AG09319 (cell line): ENCODE results near the gene JMY.

ENCODE experiments used
- DNase-seq: peaks from one replicate; pipeline ENCODE4 v3.0.0-alpha.2; 2010; ENCODE audit warnings: low read depth; ENCODE audit errors: extremely low read depth
- TF ChIP-seq, protein P1 (sequence below): IDR thresholded peaks from 2 replicates; pipeline ENCODE4 v1.5.1; 2011; ENCODE audit warnings: low read depth, mild to moderate bottlenecking, inconsistent platforms, low read length, moderate library complexity

JMY gene, protein sequence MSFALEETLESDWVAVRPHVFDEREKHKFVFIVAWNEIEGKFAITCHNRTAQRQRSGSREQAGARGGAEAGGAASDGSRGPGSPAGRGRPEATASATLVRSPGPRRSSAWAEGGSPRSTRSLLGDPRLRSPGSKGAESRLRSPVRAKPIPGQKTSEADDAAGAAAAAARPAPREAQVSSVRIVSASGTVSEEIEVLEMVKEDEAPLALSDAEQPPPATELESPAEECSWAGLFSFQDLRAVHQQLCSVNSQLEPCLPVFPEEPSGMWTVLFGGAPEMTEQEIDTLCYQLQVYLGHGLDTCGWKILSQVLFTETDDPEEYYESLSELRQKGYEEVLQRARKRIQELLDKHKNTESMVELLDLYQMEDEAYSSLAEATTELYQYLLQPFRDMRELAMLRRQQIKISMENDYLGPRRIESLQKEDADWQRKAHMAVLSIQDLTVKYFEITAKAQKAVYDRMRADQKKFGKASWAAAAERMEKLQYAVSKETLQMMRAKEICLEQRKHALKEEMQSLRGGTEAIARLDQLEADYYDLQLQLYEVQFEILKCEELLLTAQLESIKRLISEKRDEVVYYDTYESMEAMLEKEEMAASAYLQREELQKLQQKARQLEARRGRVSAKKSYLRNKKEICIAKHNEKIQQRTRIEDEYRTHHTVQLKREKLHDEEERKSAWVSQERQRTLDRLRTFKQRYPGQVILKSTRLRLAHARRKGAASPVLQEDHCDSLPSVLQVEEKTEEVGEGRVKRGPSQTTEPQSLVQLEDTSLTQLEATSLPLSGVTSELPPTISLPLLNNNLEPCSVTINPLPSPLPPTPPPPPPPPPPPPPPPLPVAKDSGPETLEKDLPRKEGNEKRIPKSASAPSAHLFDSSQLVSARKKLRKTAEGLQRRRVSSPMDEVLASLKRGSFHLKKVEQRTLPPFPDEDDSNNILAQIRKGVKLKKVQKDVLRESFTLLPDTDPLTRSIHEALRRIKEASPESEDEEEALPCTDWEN

DNA sequence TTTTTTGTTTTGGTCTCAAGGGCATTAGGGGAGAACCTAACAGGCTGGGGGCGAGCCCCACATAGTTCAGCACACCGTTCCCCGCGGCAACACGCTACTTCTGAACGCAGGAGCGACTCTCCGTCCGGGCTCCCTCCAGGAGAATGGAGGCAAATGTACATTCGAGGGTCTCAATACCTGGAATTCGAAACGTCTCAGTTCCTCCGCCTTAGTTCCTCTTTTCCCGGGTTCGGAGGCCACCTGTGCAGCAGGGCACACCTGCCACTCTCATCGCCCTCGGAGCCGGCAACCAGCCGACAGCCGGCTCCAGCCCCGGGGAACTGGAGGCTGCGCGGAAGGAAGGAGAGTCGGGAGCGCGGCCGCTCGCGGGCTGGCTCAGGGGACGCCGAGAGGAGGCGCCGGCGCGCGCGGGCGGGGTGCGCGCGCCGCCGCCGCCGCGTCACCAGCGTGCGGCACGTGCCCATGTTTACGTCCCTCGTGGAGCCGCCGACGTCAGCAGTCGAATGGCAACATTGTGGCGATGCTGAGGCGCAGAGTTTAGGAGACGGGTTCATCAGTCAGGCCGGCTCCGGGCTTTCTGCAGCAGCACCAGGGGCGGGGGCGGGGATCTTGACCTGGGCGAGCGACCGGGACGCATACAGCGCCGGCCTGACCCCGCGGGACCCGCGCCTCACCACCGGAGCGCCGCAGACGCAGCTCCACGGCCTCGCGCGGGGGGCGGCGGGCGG is at the start of gene JMY:
Gene JMY (plus strand): TSS at position 498 of the 728 bp plus-strand sequence. CDS start 520 bp downstream, outside the sequence.
- DNase-seq: peak; percentile 58
- TF ChIP-seq, protein P1, sequence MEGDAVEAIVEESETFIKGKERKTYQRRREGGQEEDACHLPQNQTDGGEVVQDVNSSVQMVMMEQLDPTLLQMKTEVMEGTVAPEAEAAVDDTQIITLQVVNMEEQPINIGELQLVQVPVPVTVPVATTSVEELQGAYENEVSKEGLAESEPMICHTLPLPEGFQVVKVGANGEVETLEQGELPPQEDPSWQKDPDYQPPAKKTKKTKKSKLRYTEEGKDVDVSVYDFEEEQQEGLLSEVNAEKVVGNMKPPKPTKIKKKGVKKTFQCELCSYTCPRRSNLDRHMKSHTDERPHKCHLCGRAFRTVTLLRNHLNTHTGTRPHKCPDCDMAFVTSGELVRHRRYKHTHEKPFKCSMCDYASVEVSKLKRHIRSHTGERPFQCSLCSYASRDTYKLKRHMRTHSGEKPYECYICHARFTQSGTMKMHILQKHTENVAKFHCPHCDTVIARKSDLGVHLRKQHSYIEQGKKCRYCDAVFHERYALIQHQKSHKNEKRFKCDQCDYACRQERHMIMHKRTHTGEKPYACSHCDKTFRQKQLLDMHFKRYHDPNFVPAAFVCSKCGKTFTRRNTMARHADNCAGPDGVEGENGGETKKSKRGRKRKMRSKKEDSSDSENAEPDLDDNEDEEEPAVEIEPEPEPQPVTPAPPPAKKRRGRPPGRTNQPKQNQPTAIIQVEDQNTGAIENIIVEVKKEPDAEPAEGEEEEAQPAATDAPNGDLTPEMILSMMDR: no peak; the same call in 1 of the 2 replicates

DNA sequence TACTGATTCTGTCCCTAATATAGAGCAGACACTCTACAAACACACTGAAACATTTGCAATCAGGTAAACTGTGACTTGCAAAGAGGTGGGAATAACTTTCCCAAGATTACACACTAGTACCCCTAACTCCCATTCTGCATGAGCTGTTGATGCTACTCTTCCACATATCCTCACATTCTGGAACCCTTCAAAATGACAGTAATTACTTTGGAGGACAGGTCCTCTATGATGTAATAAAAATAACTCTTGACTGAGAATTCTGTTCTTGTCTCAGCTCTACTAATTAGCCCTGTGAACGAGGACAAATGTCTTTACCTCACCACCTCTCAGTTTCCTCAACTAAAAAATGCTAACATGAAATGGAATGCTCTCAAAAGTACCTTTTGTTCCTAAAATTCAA is 49.5 kb upstream of the JMY start:
- TF ChIP-seq, protein P1: no peak

DNA sequence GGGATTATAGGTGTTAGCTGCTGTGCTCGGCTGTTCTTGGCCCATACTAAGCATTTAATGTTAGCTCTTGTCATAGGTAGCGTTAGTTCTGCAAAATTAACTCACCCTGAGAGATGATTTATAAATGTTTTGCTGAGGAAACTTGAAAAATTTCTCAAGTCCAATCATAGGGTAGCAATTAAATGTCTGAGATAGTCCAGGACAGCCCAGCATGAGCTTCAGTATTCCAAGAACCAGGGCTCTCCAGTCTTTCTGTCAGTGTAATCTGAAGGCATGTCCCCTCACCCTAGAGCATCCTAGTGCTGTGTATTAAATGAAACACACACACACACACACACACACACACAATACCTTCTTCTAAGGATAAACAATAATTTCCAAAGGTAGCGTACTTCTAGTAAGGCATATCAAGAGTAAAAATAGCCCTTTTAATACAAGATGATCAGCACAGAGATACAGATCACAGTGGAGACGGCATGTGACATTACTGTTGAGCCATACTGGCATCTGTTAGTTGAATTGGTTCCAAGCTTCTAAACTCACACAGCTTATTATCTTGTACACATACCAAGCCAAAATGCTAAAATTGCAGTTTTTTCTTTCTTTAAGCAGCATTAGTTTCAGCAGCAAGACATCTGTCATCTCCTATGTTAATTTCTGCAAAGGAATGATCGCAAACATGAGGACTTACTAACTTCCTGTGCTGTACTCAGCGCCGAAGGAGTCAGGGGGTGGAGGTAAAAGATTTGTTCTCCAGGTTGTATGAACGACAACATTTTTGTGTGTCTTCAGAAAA is 46.3 kb upstream of the JMY start:
- DNase-seq: no peak

More for the DNA sequence above, 49.5 kb upstream of the JMY start:
- DNase-seq: no peak

DNA sequence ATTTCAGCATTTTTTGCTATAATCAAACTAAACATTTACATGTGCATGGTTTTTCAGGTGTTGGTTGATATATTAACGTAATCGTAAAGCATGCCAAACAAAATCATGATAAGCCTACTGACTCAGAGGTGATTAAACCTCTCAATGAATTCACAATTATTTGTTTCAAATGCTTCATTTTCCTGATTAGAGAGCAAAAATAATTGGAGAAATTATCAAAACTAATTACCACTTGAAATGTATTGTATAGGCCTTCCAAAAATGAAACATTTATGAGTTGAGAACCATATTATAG is 45.7 kb upstream of the JMY start:
- DNase-seq: no peak
- TF ChIP-seq, protein P1: no peak

More for the DNA sequence above, 46.3 kb upstream of the JMY start:
- TF ChIP-seq, protein P1: no peak

DNA sequence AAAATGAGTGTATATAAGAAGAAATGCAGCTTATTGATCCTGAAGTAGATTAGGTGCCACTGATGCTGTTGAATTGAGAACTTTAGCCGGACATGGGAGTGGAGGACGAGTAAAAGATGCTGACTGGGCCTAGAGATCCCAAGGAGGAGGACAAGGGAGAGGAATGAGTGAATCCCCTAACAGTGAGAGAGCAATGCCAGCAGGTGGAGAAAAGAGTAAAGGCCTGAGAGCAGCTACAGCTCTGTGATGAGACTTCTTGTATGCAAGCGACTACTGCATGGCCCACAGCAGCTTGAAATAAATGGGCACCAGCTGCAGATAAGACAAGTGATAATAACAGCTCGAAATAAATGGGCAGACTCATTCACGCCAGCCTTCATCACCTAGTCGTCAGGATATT is 44.5 kb upstream of the JMY start:
- DNase-seq: no peak
- TF ChIP-seq, protein P1: no peak

DNA sequence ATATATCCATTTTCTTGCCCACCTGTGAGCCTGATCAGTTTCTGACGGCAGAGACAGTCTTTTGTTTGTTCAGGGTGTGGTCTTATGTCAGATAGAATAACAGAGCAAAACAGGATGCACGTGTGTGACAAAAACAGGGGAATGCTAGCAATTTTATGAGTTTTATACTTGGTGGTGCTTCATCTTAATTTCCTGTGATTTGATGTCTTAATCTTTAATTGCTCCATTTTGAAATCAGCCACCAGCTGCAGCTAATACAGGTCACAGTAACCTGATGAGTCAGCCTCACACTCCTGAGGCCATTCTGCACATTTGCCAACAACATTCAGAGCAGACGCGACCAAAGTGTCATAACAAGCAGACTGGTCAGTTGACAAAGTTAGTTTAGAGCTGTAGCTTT is 42.3 kb upstream of the JMY start:
- no peak for DNase-seq

More for the DNA sequence above, 42.3 kb upstream of the JMY start:
- TF ChIP-seq, protein P1: no peak
